Neural cell (in vitro differentiated cells): Measurements from ENCODE around the gene DHPS. TPM values are rescaled to one million over a fixed set of nuclear protein-coding genes. Genes with fewer than 3 reads are reported as not detected.

Experiments
- H2AFZ ChIP-seq: fragments of 200-600, 300-800 bp; sonication (generic), shearing (Covaris generic); 2 replicates; pipeline ENCODE4 v1.6.0; 2014; ENCODE audit warnings: low read depth, mild to moderate bottlenecking, antibody characterized with exemption, low read length, moderate library complexity
- H3F3A ChIP-seq: fragments of 200-600 bp; shearing (Covaris generic); 2 replicates; pipeline ENCODE4 v1.6.1; 2016; ENCODE audit warnings: mild to moderate bottlenecking, moderate library complexity, mixed read lengths, antibody characterized with exemption, low read length; ENCODE audit not compliant: insufficient read depth, poor library complexity, severe bottlenecking
- H3K27ac ChIP-seq: fragments of 200-600, 300-800 bp; sonication (generic), shearing (Covaris generic); 2 replicates; pipeline ENCODE4 v1.5.1; 2014; ENCODE audit warnings: mild to moderate bottlenecking, low read length, moderate library complexity
- H3K27me3 ChIP-seq: fragments of 300-800, 200-600 bp; sonication (generic), shearing (Covaris generic); 2 replicates; pipeline ENCODE4 v1.6.0; 2014; ENCODE audit warnings: mild to moderate bottlenecking, low read depth, low read length, moderate library complexity; ENCODE audit not compliant: insufficient read depth
- H3K36me3 ChIP-seq: fragments of 300-800, 200-600 bp; sonication (generic), shearing (Covaris generic); 2 replicates; pipeline ENCODE4 v1.5.1; 2014; ENCODE audit warnings: mild to moderate bottlenecking, antibody characterized with exemption, low read length, moderate library complexity; ENCODE audit not compliant: insufficient read depth
- H3K4me2 ChIP-seq: fragments of 300-800, 200-600 bp; sonication (generic), shearing (Covaris generic); 2 replicates; pipeline ENCODE4 v1.6.0; 2014; ENCODE audit warnings: mild to moderate bottlenecking, low read length
- H3K4me3 ChIP-seq: fragments of 300-800, 200-600 bp; sonication (generic), shearing (Covaris generic); 2 replicates; pipeline ENCODE4 v1.5.1; 2014; ENCODE audit warnings: mild to moderate bottlenecking, low read length, moderate library complexity
- H3K79me2 ChIP-seq: fragments of 200-600 bp; shearing (Covaris generic); replicated peaks from 2 replicates; pipeline ENCODE4 v1.6.0; 2014; ENCODE audit warnings: mild to moderate bottlenecking, low read length, moderate library complexity; ENCODE audit not compliant: insufficient read depth
- H3K9ac ChIP-seq: fragments of 300-800, 200-600 bp; sonication (generic), shearing (Covaris generic); 2 replicates; pipeline ENCODE4 v1.6.1; 2016; ENCODE audit warnings: mild to moderate bottlenecking, low read length, mixed read lengths
- H3K9me2 ChIP-seq: fragments of 200-600 bp; shearing (Covaris generic); 2 replicates; pipeline ENCODE4 v1.6.1; 2016; ENCODE audit warnings: mild to moderate bottlenecking, low read length, mixed read lengths; ENCODE audit not compliant: insufficient read depth
- H3K9me3 ChIP-seq: fragments of 200-600, 300-800 bp; sonication (generic), shearing (Covaris generic); 2 replicates; pipeline ENCODE4 v1.6.1; 2016; ENCODE audit warnings: mild to moderate bottlenecking, mixed run types, low read length, moderate library complexity, mixed read lengths
- H4K20me1 ChIP-seq: fragments of 200-600 bp; shearing (Covaris generic); 2 replicates; pipeline ENCODE4 v1.6.1; 2016; ENCODE audit warnings: mild to moderate bottlenecking, mixed run types; ENCODE audit not compliant: insufficient read depth
- CTCF ChIP-seq: fragments of 450-650 bp; IDR thresholded peaks from 2 replicates; pipeline ENCODE4 v1.5.1; 2014; ENCODE audit warnings: antibody characterized with exemption, mild to moderate bottlenecking, moderate library complexity; ENCODE audit not compliant: poor library complexity, severe bottlenecking
- EP300 ChIP-seq: fragments of 450-650 bp; conservative IDR thresholded peaks from 2 replicates; pipeline ENCODE4 v1.6.1; 2014; ENCODE audit warnings: antibody characterized with exemption, mild to moderate bottlenecking, moderate library complexity; ENCODE audit not compliant: poor library complexity, severe bottlenecking
- EZH2 ChIP-seq: fragments of 200-600, 300-800 bp; shearing (Covaris generic), sonication (generic); IDR thresholded peaks from 2 replicates; pipeline ENCODE4 v1.6.1; 2014; ENCODE audit warnings: antibody characterized with exemption, low read length, borderline replicate concordance, mild to moderate bottlenecking; ENCODE audit not compliant: insufficient read depth, poor library complexity, severe bottlenecking
- MXI1 ChIP-seq: fragments of 450-650 bp; conservative IDR thresholded peaks from 2 replicates; pipeline ENCODE4 v1.6.1; 2014; ENCODE audit warnings: antibody characterized with exemption, mild to moderate bottlenecking; ENCODE audit not compliant: poor library complexity, severe bottlenecking
- POLR2AphosphoS5 ChIP-seq: IDR thresholded peaks from 2 replicates; pipeline ENCODE4 v1.6.1; 2012
- RAD21 ChIP-seq: fragments of 450-650 bp; conservative IDR thresholded peaks from 2 replicates; pipeline ENCODE4 v1.6.1; 2014; ENCODE audit warnings: antibody characterized with exemption, mild to moderate bottlenecking, moderate library complexity
- REST ChIP-seq: IDR thresholded peaks from 2 replicates; pipeline ENCODE4 v1.6.1; 2012; ENCODE audit warnings: borderline replicate concordance
- SMC3 ChIP-seq: fragments of 450-650 bp; conservative IDR thresholded peaks from 2 replicates; pipeline ENCODE4 v1.6.1; 2014; ENCODE audit warnings: antibody characterized with exemption, mild to moderate bottlenecking, moderate library complexity; ENCODE audit not compliant: poor library complexity
- TAF1 ChIP-seq: IDR thresholded peaks from 2 replicates; pipeline ENCODE4 v1.6.1; 2012; ENCODE audit warnings: low read depth
- polyA plus RNA-seq: library from polyadenylated mRNA; depleted of rRNA; stranded (reverse); fragments of >200 nt; gene quantifications from 2 replicates; pipeline ENCODE4 v1.2.3, GENCODE V29; 2014

Gene DHPS
- polyA plus RNA-seq, 1 donor from 2014 or later, result 239 TPM

- Histone ChIP-seq H2AFZ (no peak overlapping the region), H4K20me1 (no peaks in the 10 kb centered on the region), H3K4me2 (no peak overlapping the region), H3K9me2 (no peaks in the 10 kb centered on the region), H3K9me3 (no peaks in the 10 kb centered on the region), H3K27ac (no peak overlapping the region), H3K9ac (no peak overlapping the region), H3F3A (no peaks in the 10 kb centered on the region), H3K36me3 (no peaks in the 10 kb centered on the region), H3K4me3 (no peak overlapping the region), H3K27me3 (no peaks in the 10 kb centered on the region), H3K79me2 (peaks cover 6% of the 10 kb centered on the region)
- TF ChIP-seq EZH2 (no peak), POLR2AphosphoS5 (no peak), SMC3 (no peak), TAF1 (no peak), EP300 (no peak)
Observed at GRCh38 chr19:12660980-12661379, 20.7 kb downstream of the DHPS start.

- Histone ChIP-seq H3F3A (no peaks in the 10 kb centered on the region), H3K9me2 (no peaks in the 10 kb centered on the region), H3K36me3 (no peaks in the 10 kb centered on the region)
Observed at GRCh38 chr19:12657966-12658365, 23.7 kb downstream of the DHPS start.

More at GRCh38 chr19:12657966-12658365, 23.7 kb downstream of the DHPS start:
- no peak overlapping the region for H3K4me3 ChIP-seq
- H3K27ac ChIP-seq, result no peak overlapping the region
- H3K27me3 ChIP-seq, result no peaks in the 10 kb centered on the region
- H3K4me2 ChIP-seq, result no peak overlapping the region
- no peaks in the 10 kb centered on the region for H3K79me2 ChIP-seq
- H4K20me1 ChIP-seq, result no peaks in the 10 kb centered on the region
- TF ChIP-seq SMC3 (no peak), EZH2 (no peak), EP300 (no peak), RAD21 (no peak), POLR2AphosphoS5 (no peak), MXI1 (no peak), CTCF (no peak), REST (no peak)
- H3K9ac ChIP-seq, result no peak overlapping the region
- no peak overlapping the region for H2AFZ ChIP-seq
- H3K9me3 ChIP-seq, result no peaks in the 10 kb centered on the region
